ENCODE results near the gene MT1H.
"Not testable (repeated sequence)": the region's sequence is repeated elsewhere in the genome, so short reads cannot be mapped to it uniquely, and the experiment has no call there.

Gene MT1H

DNA sequence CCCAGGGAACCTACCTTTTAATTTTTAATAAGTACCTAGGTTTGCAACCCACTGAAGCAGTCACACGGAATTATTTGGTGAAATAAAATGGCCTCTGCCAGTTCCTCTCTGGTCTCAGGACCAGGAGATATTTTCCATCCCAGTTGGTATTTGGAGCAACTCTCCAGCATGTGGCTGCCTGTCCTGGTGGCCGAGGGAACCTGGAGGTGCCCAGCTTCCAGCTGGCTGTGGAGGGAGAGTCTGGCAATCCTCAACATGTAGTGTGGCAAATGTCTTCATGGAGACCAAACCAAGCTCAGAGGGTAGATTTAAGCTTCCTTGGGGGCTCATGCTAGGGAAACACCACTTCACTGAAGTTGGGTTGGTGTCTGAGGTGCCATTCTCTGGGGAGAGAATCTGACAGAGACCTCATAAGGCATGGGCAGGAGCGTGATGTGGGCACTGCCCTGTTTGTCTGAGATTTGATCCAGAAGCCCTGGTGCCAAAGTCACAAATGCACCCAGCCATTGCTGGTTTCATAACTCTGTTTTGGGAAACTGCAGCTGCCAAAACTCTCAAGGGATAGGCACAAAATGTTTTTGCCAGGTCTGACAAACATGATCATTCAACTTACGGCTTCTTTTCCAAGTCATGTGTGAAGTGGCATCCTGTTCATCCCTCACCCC lies 15.4 kb downstream of the MT1H start:
- no peak for DNase-seq

DNA sequence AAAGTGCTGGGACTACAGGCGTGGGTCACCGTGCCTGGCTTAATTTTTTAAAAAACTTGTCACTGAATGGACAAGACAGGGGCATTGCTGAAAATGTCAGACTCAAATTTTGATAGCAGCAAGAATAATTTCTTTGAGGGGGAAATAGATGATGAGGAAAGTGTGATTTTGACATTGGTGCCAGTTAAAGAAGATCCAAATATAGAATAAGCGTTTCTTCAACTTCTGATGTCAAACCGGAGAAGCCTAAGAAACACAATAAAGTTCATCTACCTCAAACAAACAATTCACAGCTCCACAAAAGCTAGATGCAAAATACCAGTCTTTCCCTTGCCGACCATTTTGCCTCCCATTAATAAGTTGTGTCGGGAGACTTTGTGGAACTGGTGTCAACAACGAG lies 17.1 kb downstream of the MT1H start:
- no peak for DNase-seq

GRCh38 chr16:56688762-56689161 lies 19.1 kb downstream of the MT1H start:
- no peak for DNase-seq

DNA sequence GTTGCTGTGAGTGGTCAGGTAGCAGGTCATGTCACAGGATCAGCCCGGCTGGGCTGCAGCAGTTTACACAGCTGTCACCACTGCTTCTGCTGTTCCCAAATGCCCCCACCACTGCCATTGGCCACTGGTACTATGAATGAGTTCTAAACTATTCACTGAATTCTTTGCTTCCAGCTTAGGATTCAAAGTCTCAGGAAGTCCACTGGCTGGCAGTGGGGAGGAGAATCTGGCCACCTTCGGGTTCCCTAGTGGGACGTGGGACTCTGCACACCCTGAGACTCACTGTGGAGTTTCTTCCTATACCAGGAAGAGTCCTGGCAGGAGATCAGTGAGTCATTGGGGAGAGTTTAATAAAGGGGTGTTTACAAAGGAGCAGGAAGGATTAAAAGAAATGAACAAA lies 19.6 kb downstream of the MT1H start:
- DNase-seq = no peak

DNA sequence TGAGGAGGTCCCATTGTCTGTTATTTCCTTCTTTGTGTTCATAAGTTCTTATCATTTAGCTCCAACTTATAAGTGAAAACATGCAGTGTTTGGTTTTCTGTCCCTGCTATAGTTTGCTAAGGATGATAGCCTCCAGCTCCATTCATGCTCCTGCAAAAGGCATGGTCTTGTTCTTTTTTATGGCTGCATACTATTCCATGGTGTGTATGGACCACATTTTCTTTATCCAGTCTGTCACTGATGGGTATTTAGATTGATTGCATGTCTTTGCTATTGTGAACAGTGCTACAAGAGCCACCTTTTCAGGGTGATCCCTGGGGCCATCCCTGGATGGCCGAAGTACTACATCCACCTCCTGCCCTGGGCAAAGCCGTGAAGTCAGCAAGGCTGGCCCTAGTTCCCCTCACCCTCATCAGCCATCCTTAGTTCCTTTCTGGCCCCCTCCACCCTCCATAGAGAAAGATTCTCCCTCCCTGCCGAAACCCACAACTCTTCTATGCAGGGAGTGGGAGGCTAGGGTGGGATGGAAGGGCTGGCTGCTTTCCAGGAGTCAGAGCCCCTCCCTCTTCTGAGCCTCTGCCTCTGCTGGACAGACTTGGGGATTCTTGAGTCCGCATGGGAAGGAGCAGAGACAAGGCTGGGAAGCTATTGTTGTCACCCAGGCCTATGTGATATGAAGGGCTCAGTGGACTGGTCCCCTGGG lies 21.0 kb downstream of the MT1H start:
- no peak for DNase-seq

DNA sequence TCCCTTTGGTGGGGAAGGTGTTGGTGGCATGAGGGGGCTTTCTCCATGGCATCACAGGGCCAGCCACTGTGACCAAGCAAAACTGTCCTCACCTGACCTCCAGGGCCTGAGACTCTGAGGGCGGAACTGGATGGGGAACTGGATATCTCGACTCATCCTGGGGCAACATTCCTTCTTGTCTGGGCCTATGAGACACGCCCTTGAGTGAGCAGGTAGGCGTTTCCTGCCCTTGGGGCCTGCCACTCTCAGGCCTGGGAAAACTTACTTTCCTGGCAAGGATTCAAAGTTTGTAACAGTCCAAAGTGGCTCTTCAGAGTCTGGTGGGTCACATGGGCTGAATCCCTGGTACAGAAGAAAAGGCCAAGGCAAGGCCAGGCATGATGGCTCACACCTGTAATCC lies 22.3 kb downstream of the MT1H start:
- DNase-seq = peak; percentile 14

DNA sequence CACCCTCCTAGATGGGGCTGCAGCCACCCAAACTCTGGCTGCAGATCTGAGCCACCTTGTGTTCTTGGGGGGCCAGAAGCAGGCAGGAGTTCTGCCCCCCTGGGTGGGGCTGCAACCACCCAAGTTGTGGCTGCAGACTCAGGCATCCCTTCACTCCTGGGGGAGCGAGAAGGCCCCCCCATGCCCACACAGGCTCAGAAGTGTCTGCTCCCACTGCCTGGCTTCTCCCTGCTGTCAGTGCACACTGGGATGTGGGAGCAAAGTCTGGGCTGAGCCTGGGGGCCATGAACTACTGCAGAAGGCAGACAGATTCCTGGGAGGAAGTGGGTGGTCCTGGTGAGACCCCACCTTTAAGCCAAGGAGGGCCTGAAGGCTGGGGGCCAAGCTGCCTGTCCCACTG lies 25.6 kb downstream of the MT1H start:
- no peak for DNase-seq

DNA sequence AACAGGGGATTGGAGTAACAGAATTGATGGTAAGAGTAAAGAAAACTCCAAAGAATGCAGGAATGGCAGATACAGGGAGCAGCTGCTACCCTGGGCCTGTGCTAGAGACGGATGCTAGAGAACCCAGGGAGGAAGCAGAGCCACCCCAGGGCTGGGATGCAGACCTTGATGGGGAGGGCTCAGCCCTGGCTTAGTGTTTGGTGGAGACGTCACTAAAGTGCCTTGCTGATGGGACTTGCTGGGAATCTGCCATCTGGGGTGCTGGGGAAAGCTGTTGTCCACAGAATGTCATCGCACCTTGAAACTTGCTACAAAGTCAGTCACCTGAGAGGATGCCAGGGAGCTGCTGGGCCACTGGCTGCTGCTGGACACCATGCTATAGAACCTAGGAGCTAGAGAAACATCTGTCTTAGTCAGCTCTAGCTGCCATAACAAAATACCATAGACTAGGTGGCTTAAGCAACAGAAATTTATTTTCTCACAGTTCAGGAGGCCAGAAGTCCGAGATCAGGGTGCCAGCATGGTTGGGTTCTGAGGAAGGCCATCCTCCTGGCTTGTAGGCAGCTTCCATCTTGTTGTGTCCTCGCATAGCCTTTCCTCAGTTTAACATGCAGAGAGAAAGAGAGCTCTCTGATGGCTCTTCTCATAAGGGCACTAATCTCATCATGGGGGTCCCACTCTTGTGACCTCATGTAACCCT lies 28.0 kb downstream of the MT1H start:
- no peak for DNase-seq

DNA sequence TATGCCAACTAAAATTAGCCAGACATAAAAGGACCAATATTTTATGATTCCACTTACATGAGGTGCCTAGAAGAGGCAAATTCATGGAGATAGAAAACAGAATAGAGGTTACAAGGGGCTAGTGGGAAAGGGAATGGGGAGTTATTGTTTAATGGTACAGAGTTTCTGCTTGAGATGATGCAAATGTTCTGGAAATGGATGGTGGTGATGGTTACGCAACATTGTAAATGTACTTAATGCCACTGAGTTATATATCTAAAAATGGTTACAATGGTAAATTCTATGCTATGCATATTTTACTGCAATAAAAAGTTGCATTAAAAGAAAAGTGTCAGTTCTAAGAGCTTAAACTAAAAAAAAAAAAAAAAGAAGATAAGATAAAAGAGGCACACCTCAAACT lies 30.6 kb downstream of the MT1H start:
- no peak for DNase-seq

- DNase-seq = no peak
Observed at GRCh38 chr16:56700631-56701030, 31.0 kb downstream of the MT1H start.

- DNase-seq = no peak
Observed at GRCh38 chr16:56701534-56701933, 31.9 kb downstream of the MT1H start.

- no peak for DNase-seq
Observed at GRCh38 chr16:56702836-56703235, 33.2 kb downstream of the MT1H start.

GRCh38 chr16:56708525-56709442 lies 39.2 kb downstream of the MT1H start:
- no peak for DNase-seq

GRCh38 chr16:56709443-56710040 lies 39.9 kb downstream of the MT1H start:
- DNase-seq = no peak

GRCh38 chr16:56710181-56710737 lies 40.6 kb downstream of the MT1H start:
- no peak for DNase-seq

DNA sequence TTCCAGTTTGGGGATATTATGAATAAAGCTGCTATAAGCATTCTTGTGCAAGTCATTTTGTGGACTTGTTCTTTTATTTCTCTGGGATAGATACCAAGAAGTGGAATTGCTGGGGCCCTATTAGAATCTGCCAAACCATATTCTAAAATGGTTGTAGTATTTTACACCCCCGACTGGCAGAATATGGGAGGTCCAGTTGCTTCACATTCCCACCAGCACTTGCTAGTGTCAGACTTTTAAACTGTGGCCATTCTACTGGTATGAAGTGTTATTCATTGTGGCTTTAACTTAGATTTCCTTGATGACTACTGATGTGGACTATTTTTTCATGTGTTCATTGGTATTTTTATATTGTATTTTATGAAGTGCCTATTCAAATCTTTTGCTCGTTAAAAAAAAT lies 42.2 kb downstream of the MT1H start:
- no peak for DNase-seq

DNA sequence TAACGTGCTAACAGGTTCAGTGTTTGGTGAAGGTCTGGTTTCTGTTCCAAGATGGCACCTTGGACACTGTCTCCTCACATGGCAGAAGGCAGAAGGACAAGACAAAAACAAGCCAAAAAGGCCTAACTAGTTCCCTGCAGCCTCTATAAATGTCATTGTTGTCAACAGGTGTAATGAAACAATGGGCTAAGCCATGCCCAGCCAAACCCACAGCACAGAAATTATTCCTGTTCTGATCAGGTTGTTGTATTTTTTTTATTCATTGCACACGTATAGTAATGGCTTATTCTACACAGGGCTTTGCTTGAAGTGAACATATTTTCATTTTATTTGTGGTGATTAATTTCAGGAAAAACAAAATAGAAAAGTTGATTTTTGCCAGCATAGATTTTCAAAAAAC lies 44.2 kb downstream of the MT1H start:
- DNase-seq = no peak

- no peak for DNase-seq
Observed at GRCh38 chr16:56715126-56715525, 45.5 kb downstream of the MT1H start.

- DNase-seq = no peak
Observed at GRCh38 chr16:56716761-56717160, 47.1 kb downstream of the MT1H start.

GRCh38 chr16:56717532-56717931 lies 47.9 kb downstream of the MT1H start:
- DNase-seq = not testable (repeated sequence)

Data from NCI-H345 (cell line).